ENCODE measurements around the gene ORC1. TPM values are rescaled to one million over a fixed set of nuclear protein-coding genes. Genes with fewer than 3 reads are reported as not detected.

The ORC1 gene
- total and polyA plus RNA-seq, 2 experiments from 2014 or later = 1.4 to 1.9 TPM

DNA sequence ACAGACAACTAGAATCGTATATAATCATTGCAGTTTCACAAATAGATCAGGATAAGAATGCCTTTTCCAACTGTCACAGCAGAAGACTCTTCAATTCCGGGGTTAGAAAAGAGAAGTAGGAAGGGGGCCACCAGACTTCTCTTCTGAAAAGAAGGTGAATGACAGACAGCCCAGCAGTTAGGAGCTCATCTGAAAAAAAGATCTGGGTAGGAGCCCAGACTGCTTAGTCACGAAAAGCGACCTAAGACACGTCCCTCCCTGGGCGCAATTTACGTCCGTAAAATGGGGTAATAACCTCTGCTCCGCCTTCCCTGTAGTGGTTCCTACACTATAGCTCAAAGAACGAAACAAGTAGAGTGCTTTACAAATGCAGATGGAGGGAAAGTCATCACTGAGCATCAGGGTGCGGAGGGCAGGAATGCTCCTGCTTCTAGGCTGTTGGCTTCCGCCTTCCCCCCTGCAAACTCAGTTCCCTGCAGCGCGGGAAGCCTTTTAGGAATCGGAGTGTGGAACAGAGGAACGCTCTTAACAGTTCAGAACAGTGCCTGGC, 582 bp downstream of the ORC1 start:
- peak overlapping the region; percentile 99 for H2AFZ ChIP-seq
- peak overlapping the region; percentile 89 for H3K27ac ChIP-seq
- peak overlapping the region; percentile 89 for H3K4me2 ChIP-seq (ENCODE audit: unreplicated experiment)
- in situ Hi-C loops (cut with MboI) = no loop called here
- H3K4me3 ChIP-seq = peak overlapping the region; percentile 100
- peaks cover 20% of the 10 kb centered on the region; the same call in 1 of the 2 replicates for H3K36me3 ChIP-seq (ENCODE audit: low read depth)
- H3K27me3 ChIP-seq (replicated peaks; ENCODE audit: insufficient read depth) = no peaks in the 10 kb centered on the region
- no peaks in the 10 kb centered on the region for H3K9me3 ChIP-seq (ENCODE audit: low read depth)
- DNase-seq = peak; percentile 92
- H3K9me2 ChIP-seq (ENCODE audit: insufficient read depth) = no peaks in the 10 kb centered on the region
- peaks cover 55% of the 10 kb centered on the region for H3K79me2 ChIP-seq (ENCODE audit: insufficient read depth)
- H4K20me1 ChIP-seq (ENCODE audit: insufficient read depth) = no peaks in the 10 kb centered on the region
- 0 to 1% methylated on average over 16 of the region's 16 CpGs for WGBS, 2 experiments (ENCODE audit: low coverage in 1 of 2, low lambda C conversion rate in 2 of 2, missing lambda C conversion rate in 2 of 2)
- peaks cover 11% of the 10 kb centered on the region for H3K4me1 ChIP-seq (ENCODE audit: insufficient read depth)
- H3K9ac ChIP-seq = peak overlapping the region; percentile 97
- TF ChIP-seq EZH2phosphoT487 (IDR thresholded peaks at IDR 0.05; ENCODE audit: insufficient read depth, low read depth) (no peak), EZH2 (IDR thresholded peaks at IDR 0.05; ENCODE audit: insufficient read depth, poor library complexity, severe bottlenecking) (no peak)
- no peaks in the 10 kb centered on the region for H3F3A ChIP-seq (ENCODE audit: insufficient read depth)

GRCh38 chr1:52402860-52403240, 1.4 kb downstream of the ORC1 start:
- Histone ChIP-seq H3K9me3 (ENCODE audit: low read depth) (no peaks in the 10 kb centered on the region), H3F3A (ENCODE audit: insufficient read depth) (no peaks in the 10 kb centered on the region), H3K4me2 (ENCODE audit: unreplicated experiment) (peak overlapping the region; percentile 89), H3K79me2 (ENCODE audit: insufficient read depth) (peaks cover 47% of the 10 kb centered on the region), H3K4me1 (ENCODE audit: insufficient read depth) (peaks cover 11% of the 10 kb centered on the region), H3K4me3 (peak overlapping the region; percentile 100), H3K27me3 (replicated peaks; ENCODE audit: insufficient read depth) (no peaks in the 10 kb centered on the region), H3K36me3 (ENCODE audit: low read depth) (peaks cover 13% of the 10 kb centered on the region; the same call in 1 of the 2 replicates), H3K9me2 (ENCODE audit: insufficient read depth) (no peaks in the 10 kb centered on the region), H3K27ac (no peak overlapping the region), H4K20me1 (ENCODE audit: insufficient read depth) (no peaks in the 10 kb centered on the region), H2AFZ (peak overlapping the region; percentile 99), H3K9ac (peak overlapping the region; percentile 97)
- peak; percentile 1 for DNase-seq
- TF ChIP-seq EZH2phosphoT487 (IDR thresholded peaks at IDR 0.05; ENCODE audit: insufficient read depth, low read depth) = no peak
- no peak for TF ChIP-seq EZH2 (IDR thresholded peaks at IDR 0.05; ENCODE audit: insufficient read depth, poor library complexity, severe bottlenecking)
- in situ Hi-C loops (cut with MboI) = no loop called here
- 34 to 35% methylated on average over 3 of the region's 3 CpGs for WGBS, 2 experiments (ENCODE audit: low coverage in 1 of 2, low lambda C conversion rate in 2 of 2, missing lambda C conversion rate in 2 of 2)

DNA sequence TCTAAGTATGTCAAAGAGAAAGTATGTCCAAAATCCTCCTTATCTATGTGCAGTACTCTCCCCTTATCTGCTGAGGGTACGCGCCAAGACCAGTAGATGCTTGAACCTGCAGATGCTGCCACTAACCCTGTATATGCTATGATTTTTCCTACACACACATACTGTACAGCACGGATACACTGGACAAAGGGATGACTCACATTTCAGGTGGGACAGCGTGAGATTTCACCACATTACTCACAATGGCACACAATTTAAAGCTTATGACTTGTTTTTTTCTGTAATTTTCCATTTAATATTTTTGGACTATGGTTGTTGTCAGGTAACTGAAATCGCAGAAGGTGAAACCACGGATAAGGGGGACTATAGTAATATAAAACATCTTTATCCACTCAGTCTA, 4.1 kb downstream of the ORC1 start:
- in situ Hi-C loops (cut with MboI) = no loop called here

GRCh38 chr1:52399629-52400028, 4.6 kb downstream of the ORC1 start:
- Histone ChIP-seq H3K4me3 (no peak overlapping the region), H2AFZ (no peak overlapping the region), H4K20me1 (ENCODE audit: insufficient read depth) (no peaks in the 10 kb centered on the region), H3K27ac (no peak overlapping the region), H3K36me3 (ENCODE audit: low read depth) (no peaks in the 10 kb centered on the region), H3K9ac (no peak overlapping the region), H3K79me2 (ENCODE audit: insufficient read depth) (peaks cover 15% of the 10 kb centered on the region), H3F3A (ENCODE audit: insufficient read depth) (no peaks in the 10 kb centered on the region), H3K9me3 (ENCODE audit: low read depth) (no peaks in the 10 kb centered on the region), H3K4me1 (ENCODE audit: insufficient read depth) (0 out of 2 replicates have a peak, but pooled peaks cover 5% of the 10 kb centered on the region), H3K9me2 (ENCODE audit: insufficient read depth) (no peaks in the 10 kb centered on the region), H3K27me3 (replicated peaks; ENCODE audit: insufficient read depth) (no peaks in the 10 kb centered on the region), H3K4me2 (ENCODE audit: unreplicated experiment) (no peak overlapping the region)
- 99 to 100% methylated on average over 3 of the region's 3 CpGs for WGBS, 2 experiments (ENCODE audit: low coverage in 1 of 2, low lambda C conversion rate in 2 of 2, missing lambda C conversion rate in 2 of 2)
- TF ChIP-seq EZH2 (IDR thresholded peaks at IDR 0.05; ENCODE audit: insufficient read depth, poor library complexity, severe bottlenecking) = no peak
- no peak for TF ChIP-seq EZH2phosphoT487 (IDR thresholded peaks at IDR 0.05; ENCODE audit: insufficient read depth, low read depth)
- no peak for DNase-seq
- in situ Hi-C loops (cut with MboI) = no loop called here

More for the DNA sequence above, 4.1 kb downstream of the ORC1 start:
- no peak overlapping the region for H2AFZ ChIP-seq
- TF ChIP-seq EZH2phosphoT487 (IDR thresholded peaks at IDR 0.05; ENCODE audit: insufficient read depth, low read depth) = no peak
- TF ChIP-seq EZH2 (IDR thresholded peaks at IDR 0.05; ENCODE audit: insufficient read depth, poor library complexity, severe bottlenecking) = no peak
- H3F3A ChIP-seq (ENCODE audit: insufficient read depth) = no peaks in the 10 kb centered on the region
- no peak for DNase-seq
- no peak overlapping the region for H3K4me2 ChIP-seq (ENCODE audit: unreplicated experiment)
- no peaks in the 10 kb centered on the region for H3K9me2 ChIP-seq (ENCODE audit: insufficient read depth)
- H3K4me1 ChIP-seq (ENCODE audit: insufficient read depth) = 0 out of 2 replicates have a peak, but pooled peaks cover 5% of the 10 kb centered on the region
- H3K4me3 ChIP-seq = no peak overlapping the region
- no peak overlapping the region for H3K27ac ChIP-seq
- peaks cover 20% of the 10 kb centered on the region for H3K79me2 ChIP-seq (ENCODE audit: insufficient read depth)
- H3K36me3 ChIP-seq (ENCODE audit: low read depth) = no peaks in the 10 kb centered on the region
- H3K27me3 ChIP-seq (replicated peaks; ENCODE audit: insufficient read depth) = no peaks in the 10 kb centered on the region
- no peaks in the 10 kb centered on the region for H4K20me1 ChIP-seq (ENCODE audit: insufficient read depth)
- 96 to 98% methylated on average over 6 of the region's 6 CpGs for WGBS, 2 experiments (ENCODE audit: low coverage in 1 of 2, low lambda C conversion rate in 2 of 2, missing lambda C conversion rate in 2 of 2)
- H3K9me3 ChIP-seq (ENCODE audit: low read depth) = no peaks in the 10 kb centered on the region
- H3K9ac ChIP-seq = no peak overlapping the region
